Sigmoid colon (tissue), 3 donors: Measurements from ENCODE around the gene KIF5C.

Experiments used
- CTCF ChIP-seq, 4 experiments: fragments of 450-650 bp in 3 of 4; fragments of 200-600 bp in 1 of 4; IDR thresholded peaks; one replicate each; pipeline ENCODE4 v1.5.1; 2016 to 2019; ENCODE audit warnings: antibody characterized with exemption in 4 of 4, mild to moderate bottlenecking in 3 of 4, moderate library complexity in 2 of 4
- POLR2A ChIP-seq, 2 donors: fragments of 450-650 bp; IDR thresholded peaks; one replicate each; pipeline ENCODE4 v1.6.1; 2016; ENCODE audit warnings: antibody characterized with exemption in 2 of 2, mild to moderate bottlenecking in 2 of 2, moderate library complexity in 2 of 2

- TF ChIP-seq CTCF (IDR thresholded peaks at IDR 0.05) (no peak), POLR2A (IDR thresholded peaks at IDR 0.05) (no peak)
Observed at GRCh38 chr2:149008381-149008780, 133.4 kb downstream of the KIF5C start.
